Fibroblast of pulmonary artery (primary cell): Measurements from ENCODE around the gene STK32A.

Source experiments
- DNase-seq: peaks from one replicate; pipeline ENCODE4 v3.0.0-alpha.2; 2010; ENCODE audit warnings: low read depth
- H3K4me3 ChIP-seq: replicated peaks from 2 replicates; pipeline ENCODE4 v1.5.1; 2011; ENCODE audit warnings: low read depth, mild to moderate bottlenecking, control low read depth, low read length, moderate library complexity
- CTCF ChIP-seq: IDR thresholded peaks from 2 replicates; pipeline ENCODE4 v1.5.1; 2011; ENCODE audit warnings: mild to moderate bottlenecking, control low read depth, low read length, inconsistent platforms; ENCODE audit errors: missing control alignments

Gene STK32A

GRCh38 chr5:147200004-147200403, 34.8 kb upstream of the STK32A start:
- no peak for TF ChIP-seq CTCF
- no peak overlapping the region for H3K4me3 ChIP-seq
- DNase-seq: no peak

DNA sequence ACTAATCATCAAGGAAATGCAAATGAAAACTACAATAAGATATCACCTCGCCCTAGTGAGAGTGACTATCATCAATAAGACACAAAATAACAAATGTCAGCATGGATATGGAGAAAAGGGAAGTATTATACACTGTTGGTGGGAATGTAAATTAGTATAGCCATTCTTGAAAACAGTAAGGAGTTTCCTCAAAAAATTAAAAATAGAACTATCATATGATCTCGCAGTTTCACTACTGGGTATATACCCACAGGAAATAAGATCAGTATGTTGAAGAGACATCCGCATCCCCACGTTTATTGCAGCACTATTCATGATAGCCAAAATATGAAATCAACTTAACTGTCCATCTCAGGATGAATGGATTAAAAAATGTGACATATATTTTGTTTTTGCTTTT, 31.6 kb upstream of the STK32A start:
- H3K4me3 ChIP-seq: no peak overlapping the region
- no peak for TF ChIP-seq CTCF
- no peak for DNase-seq

DNA sequence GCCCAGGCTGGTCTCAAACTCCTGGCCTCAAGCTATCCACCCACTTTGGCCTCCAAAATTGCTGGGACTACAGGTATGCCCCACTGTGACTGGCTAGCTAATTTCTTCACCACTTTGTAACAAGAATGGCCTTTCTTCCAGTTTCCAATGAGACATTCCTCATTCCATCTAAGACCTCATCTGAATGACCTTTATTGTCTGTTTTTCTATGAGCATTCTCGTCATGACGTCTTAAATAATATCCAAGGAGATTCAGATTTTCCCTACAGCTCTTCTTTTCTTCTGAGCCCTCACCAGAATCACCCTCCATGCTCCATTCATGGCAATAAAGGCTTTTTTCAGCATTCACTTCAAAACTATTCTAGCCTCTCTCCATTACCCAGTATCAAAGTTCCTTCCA, 30.2 kb upstream of the STK32A start:
- no peak for TF ChIP-seq CTCF
- DNase-seq: no peak
- no peak overlapping the region for H3K4me3 ChIP-seq

- no peak for TF ChIP-seq CTCF
- DNase-seq: peak; percentile 22
- H3K4me3 ChIP-seq: no peak overlapping the region
These were observed 26.7 kb upstream of the STK32A start for GRCh38 chr5:147208134-147208533.

DNA sequence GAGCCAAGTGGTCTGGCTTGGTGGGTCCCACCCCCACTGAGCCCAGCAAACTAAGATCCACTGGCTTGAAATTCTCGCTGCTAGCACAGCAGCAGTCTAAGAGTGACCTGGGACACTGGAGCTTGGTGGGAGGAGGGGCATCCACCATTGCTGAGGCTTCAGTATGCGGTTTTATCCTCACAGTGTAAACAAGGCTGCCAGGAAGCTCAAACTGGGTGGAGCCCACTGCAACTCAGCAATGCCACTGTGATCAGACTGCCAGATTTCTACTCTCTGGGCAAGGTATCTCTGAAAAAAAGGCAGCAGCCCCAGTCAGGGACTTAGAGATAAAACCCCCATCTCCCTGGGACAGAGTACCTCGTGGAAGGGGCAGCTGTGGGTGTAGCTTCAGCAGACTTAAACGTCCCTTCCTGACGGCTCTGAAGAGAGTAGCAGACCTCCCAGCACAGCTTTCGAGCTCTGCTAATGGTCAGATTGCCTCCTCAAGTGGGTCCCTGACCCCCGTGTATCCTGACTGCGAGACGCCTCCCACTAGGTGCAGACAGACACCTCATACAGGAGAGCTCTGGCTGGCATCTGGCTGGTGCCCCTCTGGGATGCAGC, 18.2 kb upstream of the STK32A start:
- no peak for TF ChIP-seq CTCF
- DNase-seq: no peak
- H3K4me3 ChIP-seq: no peak overlapping the region

- TF ChIP-seq CTCF: no peak
- no peak for DNase-seq
- H3K4me3 ChIP-seq: no peak overlapping the region
These were observed 11.5 kb upstream of the STK32A start for GRCh38 chr5:147223343-147223742.
